ENCODE data around the gene TRAPPC2.

The TRAPPC2 gene

GRCh38 chrX:13702111-13702789 lies 32.2 kb downstream of the TRAPPC2 start:
- peak overlapping the region; percentile 74 for H3K27ac Mint-ChIP-seq
- intact Hi-C loops (cut with micrococcal nuclease), result no loop called here
- peaks cover 27% of the 10 kb centered on the region for H3K36me3 Mint-ChIP-seq (ENCODE audit: low read depth)
- H3K4me1 Mint-ChIP-seq (ENCODE audit: low read depth), result peaks cover 24% of the 10 kb centered on the region
- no peaks in the 10 kb centered on the region for H3K9me3 Mint-ChIP-seq
- H3K4me3 Mint-ChIP-seq, result no peak overlapping the region
- no peaks in the 10 kb centered on the region for H3K27me3 Mint-ChIP-seq

DNA sequence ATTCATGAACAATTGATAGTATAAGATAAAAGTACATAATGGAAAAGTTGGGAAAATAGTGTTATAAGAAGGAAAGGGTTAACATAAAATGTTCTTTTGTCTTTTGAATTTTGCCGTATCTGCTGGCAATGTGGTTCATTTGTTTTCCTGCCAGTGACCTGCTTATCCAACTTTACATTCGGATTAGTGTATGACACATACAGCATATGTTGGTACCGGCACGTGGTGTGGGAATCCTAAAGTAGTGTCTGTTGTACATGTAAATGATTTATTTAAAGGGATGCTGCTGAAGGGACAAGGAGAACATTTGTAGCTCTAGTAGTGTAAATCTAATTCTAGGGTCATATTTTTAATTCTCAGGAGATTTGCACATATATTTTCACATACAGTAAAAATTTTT lies 34.0 kb downstream of the TRAPPC2 start:
- H3K4me3 Mint-ChIP-seq, result no peak overlapping the region
- intact Hi-C loops (cut with micrococcal nuclease), result no loop called here
- H3K9me3 Mint-ChIP-seq, result no peaks in the 10 kb centered on the region
- peaks cover 25% of the 10 kb centered on the region for H3K36me3 Mint-ChIP-seq (ENCODE audit: low read depth)
- H3K27me3 Mint-ChIP-seq, result no peaks in the 10 kb centered on the region
- H3K4me1 Mint-ChIP-seq (ENCODE audit: low read depth), result peaks cover 38% of the 10 kb centered on the region
- H3K27ac Mint-ChIP-seq, result no peak overlapping the region

DNA sequence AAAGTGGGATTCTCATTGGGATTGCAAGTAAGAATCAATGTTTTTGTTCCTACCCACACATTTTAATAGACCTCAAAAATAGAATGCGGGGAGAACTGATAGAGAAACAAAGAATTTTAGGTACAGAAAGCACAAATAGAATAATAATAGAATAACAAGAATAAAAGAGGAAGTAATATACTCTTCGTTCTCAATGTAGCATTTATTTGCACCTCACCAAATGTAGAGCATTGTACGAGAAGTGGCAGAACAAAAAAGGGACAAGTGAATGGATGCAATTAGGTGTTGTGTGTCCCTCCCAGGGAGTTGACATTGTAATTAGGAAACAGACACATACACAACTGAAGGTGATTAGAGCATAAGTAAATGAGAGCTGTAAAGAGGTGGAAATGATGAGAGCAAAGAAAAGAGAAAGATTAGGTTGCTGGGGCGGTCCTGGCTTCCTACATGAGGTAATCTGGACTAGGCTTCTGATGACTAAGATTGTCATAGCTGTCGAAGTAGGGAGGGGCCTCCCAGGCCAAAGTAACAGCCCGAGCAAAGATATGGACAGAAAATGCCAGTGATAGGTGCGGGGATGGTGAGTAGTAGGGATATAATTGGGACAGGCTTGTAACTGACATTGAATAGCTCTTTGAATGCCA lies 35.1 kb downstream of the TRAPPC2 start:
- Mint-ChIP-seq H3K4me1 (ENCODE audit: low read depth) (peaks cover 46% of the 10 kb centered on the region), H3K27me3 (no peaks in the 10 kb centered on the region), H3K27ac (no peak overlapping the region), H3K4me3 (no peak overlapping the region), H3K36me3 (ENCODE audit: low read depth) (peaks cover 27% of the 10 kb centered on the region), H3K9me3 (no peaks in the 10 kb centered on the region)
- intact Hi-C loops (cut with micrococcal nuclease), result loop anchor here (5.0 kb wide), 2 partner anchors 33 to 37 kb away; partner anchors contain the start of genes OFD1 and TRAPPC2

GRCh38 chrX:13698432-13698831 lies 36.0 kb downstream of the TRAPPC2 start:
- intact Hi-C loops (cut with micrococcal nuclease), result loop anchor here (5.0 kb wide), 2 partner anchors 34 to 36 kb away; partner anchors contain the start of genes OFD1 and TRAPPC2
- Mint-ChIP-seq H3K27me3 (no peaks in the 10 kb centered on the region), H3K36me3 (ENCODE audit: low read depth) (peaks cover 21% of the 10 kb centered on the region), H3K9me3 (no peaks in the 10 kb centered on the region), H3K4me1 (ENCODE audit: low read depth) (peaks cover 50% of the 10 kb centered on the region), H3K27ac (no peak overlapping the region), H3K4me3 (no peak overlapping the region)

GRCh38 chrX:13697976-13698375 lies 36.4 kb downstream of the TRAPPC2 start:
- Mint-ChIP-seq H3K36me3 (ENCODE audit: low read depth) (peaks cover 21% of the 10 kb centered on the region), H3K27me3 (no peaks in the 10 kb centered on the region), H3K4me3 (no peak overlapping the region), H3K9me3 (no peaks in the 10 kb centered on the region), H3K27ac (no peak overlapping the region), H3K4me1 (ENCODE audit: low read depth) (peaks cover 54% of the 10 kb centered on the region)
- intact Hi-C loops (cut with micrococcal nuclease), result loop anchor here (5.0 kb wide), 2 partner anchors 34 to 36 kb away; partner anchors contain the start of genes OFD1 and TRAPPC2

GRCh38 chrX:13697455-13697854 lies 37.0 kb downstream of the TRAPPC2 start:
- Mint-ChIP-seq H3K4me1 (ENCODE audit: low read depth) (peaks cover 59% of the 10 kb centered on the region), H3K36me3 (ENCODE audit: low read depth) (peaks cover 20% of the 10 kb centered on the region), H3K27ac (no peak overlapping the region), H3K9me3 (no peaks in the 10 kb centered on the region), H3K4me3 (no peak overlapping the region), H3K27me3 (no peaks in the 10 kb centered on the region)
- intact Hi-C loops (cut with micrococcal nuclease), result loop anchor here (5.0 kb wide), 2 partner anchors 35 kb away; partner anchors contain the start of genes OFD1 and TRAPPC2

- Mint-ChIP-seq H3K36me3 (ENCODE audit: low read depth) (peaks cover 11% of the 10 kb centered on the region), H3K4me1 (ENCODE audit: low read depth) (peaks cover 59% of the 10 kb centered on the region), H3K27ac (no peak overlapping the region), H3K27me3 (no peaks in the 10 kb centered on the region), H3K4me3 (no peak overlapping the region), H3K9me3 (no peaks in the 10 kb centered on the region)
- intact Hi-C loops (cut with micrococcal nuclease), result loop anchor here (5.0 kb wide), 2 partner anchors 33 to 37 kb away; partner anchors contain the start of genes OFD1 and TRAPPC2
Measured at GRCh38 chrX:13695601-13696115, 38.8 kb downstream of the TRAPPC2 start.

DNA sequence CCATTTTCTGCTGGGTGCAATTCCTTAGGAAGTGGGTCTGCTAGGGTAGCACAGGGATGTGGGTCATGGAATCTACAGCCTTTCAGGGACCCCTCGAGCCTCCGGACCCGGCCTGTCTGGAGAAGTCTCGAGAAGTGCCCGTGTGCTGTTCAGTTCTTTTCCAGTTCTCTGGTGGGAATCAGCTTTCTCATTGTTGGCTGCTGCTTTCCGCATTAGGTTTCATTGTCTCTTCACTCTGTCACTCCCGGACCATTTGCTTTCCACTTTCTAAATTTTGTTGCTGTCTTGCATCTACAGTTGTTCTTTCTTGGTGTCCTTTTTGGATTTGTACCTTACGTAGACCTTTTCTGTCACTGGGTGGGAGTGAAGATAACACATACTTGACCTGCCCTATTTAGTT lies 39.4 kb downstream of the TRAPPC2 start:
- intact Hi-C loops (cut with micrococcal nuclease), result loop anchor here (5.0 kb wide), 2 partner anchors 33 to 37 kb away; partner anchors contain the start of genes OFD1 and TRAPPC2
- no peaks in the 10 kb centered on the region for H3K27me3 Mint-ChIP-seq
- peaks cover 16% of the 10 kb centered on the region for H3K36me3 Mint-ChIP-seq (ENCODE audit: low read depth)
- no peaks in the 10 kb centered on the region for H3K9me3 Mint-ChIP-seq
- H3K4me3 Mint-ChIP-seq, result no peak overlapping the region
- no peak overlapping the region for H3K27ac Mint-ChIP-seq
- H3K4me1 Mint-ChIP-seq (ENCODE audit: low read depth), result peaks cover 64% of the 10 kb centered on the region

DNA sequence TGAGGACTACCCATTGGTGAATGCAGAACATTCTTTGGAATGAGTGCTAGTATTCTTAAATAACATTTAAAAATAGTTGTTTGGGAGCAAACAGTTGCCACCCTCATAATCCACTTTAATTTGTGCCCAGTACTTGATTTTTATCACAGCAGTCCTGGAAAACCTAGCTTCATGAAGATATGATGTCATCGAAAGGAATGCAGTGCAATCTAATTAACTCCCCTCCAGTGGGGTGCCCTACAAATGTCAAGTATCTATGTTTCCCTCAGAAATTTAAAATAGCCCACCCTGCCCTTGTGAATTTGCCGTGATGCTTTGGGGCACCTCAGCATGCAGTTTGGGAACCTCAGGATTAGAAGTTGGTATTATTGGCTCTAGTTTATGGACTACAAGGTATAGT lies 40.1 kb downstream of the TRAPPC2 start:
- Mint-ChIP-seq H3K4me1 (ENCODE audit: low read depth) (peaks cover 62% of the 10 kb centered on the region), H3K9me3 (no peaks in the 10 kb centered on the region), H3K4me3 (no peak overlapping the region), H3K36me3 (ENCODE audit: low read depth) (peaks cover 16% of the 10 kb centered on the region), H3K27me3 (no peaks in the 10 kb centered on the region), H3K27ac (no peak overlapping the region)
- intact Hi-C loops (cut with micrococcal nuclease), result no loop called here

DNA sequence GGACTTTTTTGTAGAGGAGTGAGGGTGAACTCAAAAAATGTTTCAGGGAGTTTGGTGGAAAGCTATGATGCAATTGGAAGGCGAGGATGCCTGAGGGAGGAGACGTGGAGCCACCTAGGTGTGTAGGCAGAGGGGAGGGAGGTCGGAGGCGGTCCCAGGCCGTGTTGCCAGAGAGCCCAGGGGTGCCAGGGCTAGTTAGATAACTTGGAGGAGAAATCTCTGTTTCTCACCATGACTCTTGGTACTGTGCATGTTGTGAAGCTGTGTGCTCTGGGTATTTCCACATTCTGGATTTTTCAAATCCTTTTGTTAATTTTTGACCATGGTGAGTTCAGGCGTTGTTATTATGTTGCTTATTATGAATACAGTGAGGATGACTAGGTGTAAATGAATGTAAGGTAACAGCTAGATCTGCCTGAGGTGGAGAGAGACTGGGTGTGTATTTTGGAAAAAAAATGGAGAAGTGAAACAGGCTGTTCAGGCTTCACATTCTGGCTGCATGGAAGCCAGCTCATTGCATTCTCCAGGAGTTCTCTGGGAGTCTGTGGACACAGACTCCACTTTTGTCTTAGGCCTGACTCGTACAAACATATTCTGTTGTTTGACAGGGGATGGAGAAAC lies 41.0 kb downstream of the TRAPPC2 start:
- Mint-ChIP-seq H3K27ac (peak overlapping the region; percentile 71), H3K4me3 (peak overlapping the region; percentile 28), H3K36me3 (ENCODE audit: low read depth) (peaks cover 16% of the 10 kb centered on the region), H3K9me3 (no peaks in the 10 kb centered on the region), H3K27me3 (no peaks in the 10 kb centered on the region), H3K4me1 (ENCODE audit: low read depth) (peaks cover 56% of the 10 kb centered on the region)
- intact Hi-C loops (cut with micrococcal nuclease), result no loop called here

- Mint-ChIP-seq H3K27ac (peak overlapping the region; percentile 71), H3K27me3 (no peaks in the 10 kb centered on the region), H3K4me3 (peak overlapping the region; percentile 28), H3K9me3 (no peaks in the 10 kb centered on the region), H3K4me1 (ENCODE audit: low read depth) (peaks cover 56% of the 10 kb centered on the region), H3K36me3 (ENCODE audit: low read depth) (peaks cover 16% of the 10 kb centered on the region)
- intact Hi-C loops (cut with micrococcal nuclease), result no loop called here
Measured at GRCh38 chrX:13692771-13693231, 41.6 kb downstream of the TRAPPC2 start.

GRCh38 chrX:13691841-13692371 lies 42.5 kb downstream of the TRAPPC2 start:
- peaks cover 16% of the 10 kb centered on the region for H3K36me3 Mint-ChIP-seq (ENCODE audit: low read depth)
- no peak overlapping the region for H3K4me3 Mint-ChIP-seq
- H3K27me3 Mint-ChIP-seq, result no peaks in the 10 kb centered on the region
- H3K27ac Mint-ChIP-seq, result no peak overlapping the region
- peaks cover 50% of the 10 kb centered on the region for H3K4me1 Mint-ChIP-seq (ENCODE audit: low read depth)
- intact Hi-C loops (cut with micrococcal nuclease), result no loop called here
- H3K9me3 Mint-ChIP-seq, result no peaks in the 10 kb centered on the region

DNA sequence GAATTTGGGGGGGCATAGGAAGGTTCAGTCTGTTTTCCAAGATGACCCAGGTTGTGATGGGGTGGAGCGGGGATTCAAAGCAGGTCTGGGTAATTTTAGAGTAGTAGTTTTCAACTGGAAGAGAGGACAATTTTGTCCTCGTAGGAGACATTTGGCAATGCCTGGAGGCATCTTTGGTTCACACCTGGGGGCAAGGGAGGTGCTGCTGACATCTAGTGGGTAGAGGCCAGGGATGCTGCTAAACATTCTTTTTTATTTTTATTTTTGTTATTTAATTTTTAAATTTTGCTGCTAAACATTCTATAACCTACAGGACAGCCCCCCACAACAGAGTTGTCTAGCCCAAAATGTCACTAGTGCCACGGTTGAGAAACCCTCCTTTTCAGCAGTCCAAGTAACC lies 43.6 kb downstream of the TRAPPC2 start:
- H3K36me3 Mint-ChIP-seq (ENCODE audit: low read depth), result peaks cover 16% of the 10 kb centered on the region
- peaks cover 44% of the 10 kb centered on the region for H3K4me1 Mint-ChIP-seq (ENCODE audit: low read depth)
- intact Hi-C loops (cut with micrococcal nuclease), result no loop called here

More for the DNA sequence above, 43.6 kb downstream of the TRAPPC2 start:
- Mint-ChIP-seq H3K4me3 (peak overlapping the region; percentile 84), H3K9me3 (no peaks in the 10 kb centered on the region), H3K27ac (peak overlapping the region; percentile 90), H3K27me3 (no peaks in the 10 kb centered on the region)

Data from dendritic cell treated with granulocyte-macrophage colony-stimulating factor and Interleukin-4, amounts not matched to agents 40 ng/mL and 50 ng/mL, for 4 days (primary cell).